Urothelium cell line (cell line): Measurements from ENCODE around the gene TXN2.
"Not testable (repeated sequence)": the region's sequence is repeated elsewhere in the genome, so short reads cannot be mapped to it uniquely, and the experiment has no call there.

Source experiments
- DNase-seq: peaks from one replicate; pipeline ENCODE4 v3.0.0; 2011; ENCODE audit warnings: low spot score, mixed read lengths
- FAIRE-seq: peaks from 2 replicates; lab custom pipeline; 2011; peaks lifted over from hg19 to GRCh38; lab: Jason Lieb, UNC

Gene TXN2, protein sequence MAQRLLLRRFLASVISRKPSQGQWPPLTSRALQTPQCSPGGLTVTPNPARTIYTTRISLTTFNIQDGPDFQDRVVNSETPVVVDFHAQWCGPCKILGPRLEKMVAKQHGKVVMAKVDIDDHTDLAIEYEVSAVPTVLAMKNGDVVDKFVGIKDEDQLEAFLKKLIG

DNA sequence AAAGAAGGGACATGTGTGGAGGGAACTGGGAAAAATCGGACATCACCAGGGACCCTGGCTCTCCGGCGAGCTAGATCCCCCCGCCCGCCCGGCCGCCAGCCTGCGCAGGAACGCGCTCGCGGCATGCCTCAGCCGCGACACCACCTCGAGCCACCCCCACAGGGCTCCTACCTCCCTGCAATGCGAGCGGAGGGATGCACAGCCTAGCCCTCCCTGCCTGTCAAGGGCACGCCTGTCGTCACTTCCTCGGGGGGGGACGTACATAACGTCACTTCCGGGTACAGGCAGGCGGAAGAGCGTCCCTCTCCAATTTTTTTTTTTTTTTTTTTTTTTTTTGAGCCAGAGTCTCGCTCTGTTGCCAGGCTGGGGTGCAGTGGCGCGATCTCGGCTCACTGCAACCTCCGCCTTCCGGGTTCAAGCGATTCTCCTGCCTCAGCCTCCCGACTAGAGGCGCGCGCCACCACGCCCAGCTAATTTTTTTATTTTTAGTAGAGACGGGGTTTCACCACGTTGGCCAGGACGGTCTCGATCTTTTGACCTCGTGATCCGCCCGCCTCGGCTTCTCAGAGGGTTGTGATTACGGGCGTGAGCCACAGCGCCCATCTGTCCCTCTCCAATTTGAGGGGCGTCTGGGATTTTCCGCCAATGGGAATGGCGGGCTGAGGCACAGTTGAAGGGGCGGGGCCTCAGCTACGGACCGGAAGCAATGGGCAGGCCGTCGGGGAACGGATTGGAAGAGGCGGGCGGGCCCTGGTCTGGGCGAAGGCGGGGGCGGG is at the start of gene TXN2:
TXN2 (minus strand) TSS at position 248 of the 776 bp plus-strand sequence. CDS start 803 bp downstream, outside the sequence.
- FAIRE-seq (peak; percentile 96), DNase-seq (peak; percentile 97)

DNA sequence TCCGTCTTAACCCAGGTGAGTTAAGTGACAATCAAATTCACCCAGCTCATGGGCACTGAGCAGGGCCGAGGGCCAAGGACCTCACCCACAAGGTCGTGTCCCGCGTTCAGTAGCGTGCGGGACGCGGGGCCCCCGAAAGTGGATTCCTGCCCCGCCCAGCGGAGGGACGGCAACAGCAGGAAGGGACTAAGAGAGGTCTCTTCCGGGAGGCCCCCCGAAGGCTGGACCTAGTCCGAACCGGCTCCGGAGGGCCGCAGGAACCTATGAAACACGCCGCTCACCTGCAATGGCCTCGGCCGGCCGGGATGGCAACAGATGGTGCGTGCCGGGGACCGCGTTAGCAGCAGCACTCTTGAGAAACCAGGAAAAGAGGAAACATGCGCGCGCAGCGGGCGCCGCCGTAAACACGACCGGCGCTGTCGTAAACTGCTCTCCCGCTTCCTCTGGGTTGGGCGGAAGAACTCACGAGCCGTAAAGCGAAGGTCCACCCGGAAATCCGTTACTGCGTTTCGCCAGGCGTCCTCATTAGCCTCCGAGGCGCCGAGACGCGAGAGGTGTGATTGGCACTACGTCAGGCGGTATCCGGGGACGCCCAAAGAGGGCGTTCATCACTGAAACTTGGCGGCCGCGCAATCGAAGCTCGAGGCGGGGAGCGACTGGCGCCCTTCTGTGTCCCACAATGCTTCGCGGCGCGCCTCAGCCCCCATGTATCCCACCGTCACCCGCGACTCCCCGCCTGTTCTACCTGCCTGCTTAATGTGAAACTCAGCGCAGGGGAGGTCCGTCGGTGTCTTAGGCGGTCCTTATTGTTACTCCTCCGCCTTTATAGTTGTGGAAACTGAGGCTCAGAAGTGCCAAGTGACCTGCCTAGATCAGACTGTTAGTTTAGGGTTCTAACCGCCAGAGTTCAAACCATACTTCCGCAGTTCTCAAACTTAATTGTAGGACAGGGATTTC is 47.6 kb upstream of the TXN2 start, which contains the start of gene EIF3D:
EIF3D (minus strand) TSS at position 372 of the 957 bp plus-strand sequence. CDS start 3,045 bp downstream, outside the sequence.
- FAIRE-seq (peak; percentile 95), DNase-seq (peak; percentile 97)

DNA sequence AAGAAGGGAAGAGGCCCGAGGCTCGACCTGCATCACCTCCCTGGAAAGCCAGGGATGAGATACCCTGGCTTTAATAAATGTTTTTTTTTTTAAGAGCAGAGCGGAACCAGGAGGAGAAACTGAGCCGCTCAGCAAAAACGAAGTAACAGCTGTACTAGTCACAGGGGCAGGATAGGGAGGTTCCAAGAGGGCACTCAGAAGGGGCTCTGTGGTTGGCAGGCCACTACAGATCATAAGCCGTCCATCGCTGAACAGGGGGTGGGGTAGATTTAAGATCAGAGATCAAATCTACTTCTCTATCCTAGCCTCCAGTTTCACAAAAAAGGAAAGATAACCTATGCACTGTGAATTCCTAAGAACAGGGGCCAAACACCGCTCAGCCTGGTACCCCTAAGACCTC is 46.9 kb upstream of the TXN2 start:
- FAIRE-seq (no peak), DNase-seq (no peak)

DNA sequence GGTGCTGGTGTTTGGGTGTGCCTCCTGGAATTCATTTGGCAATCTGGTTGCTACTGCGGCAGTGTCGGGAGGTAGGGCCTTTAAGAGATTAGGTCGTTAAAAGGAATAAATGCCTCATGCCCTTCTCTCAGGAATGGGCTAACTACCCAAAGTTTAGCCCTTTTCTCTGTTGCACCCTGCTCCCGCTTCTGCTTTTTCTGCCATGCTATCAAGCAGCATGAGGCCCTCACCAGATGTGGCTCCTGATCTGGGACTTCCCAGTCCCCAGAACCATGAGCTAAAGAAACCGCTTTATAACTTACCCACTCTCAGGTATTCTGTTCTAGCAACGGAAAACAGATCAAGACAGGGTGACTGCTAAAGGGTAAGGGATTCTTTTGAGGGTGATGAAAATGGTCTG is 41.2 kb upstream of the TXN2 start:
- DNase-seq (no peak), FAIRE-seq (no peak)

DNA sequence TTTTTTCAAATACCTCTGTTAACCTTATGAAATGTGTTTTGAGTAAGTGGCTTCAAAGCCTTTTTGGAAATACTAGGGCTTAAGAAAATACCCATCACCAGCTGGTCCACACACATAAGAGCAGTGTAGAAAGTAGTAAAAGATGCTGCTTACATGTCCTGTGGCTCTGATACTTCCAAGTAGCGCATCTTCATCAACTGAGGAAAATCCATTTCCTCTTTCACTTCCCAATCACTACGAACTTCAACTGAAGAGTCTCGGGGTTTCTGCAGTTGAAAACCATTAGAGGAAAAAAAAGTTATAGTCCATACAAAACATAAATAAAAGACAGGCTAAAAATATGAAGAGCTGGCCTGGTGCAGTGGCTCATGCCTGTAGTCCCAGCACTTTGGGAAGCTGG is 39.0 kb upstream of the TXN2 start:
- FAIRE-seq = no peak
- no peak for DNase-seq

GRCh38 chr22:36519906-36520305 is 38.5 kb upstream of the TXN2 start:
- DNase-seq, FAIRE-seq: not testable (repeated sequence)

- DNase-seq (no peak), FAIRE-seq (no peak)
Observed at GRCh38 chr22:36514766-36515165, 33.3 kb upstream of the TXN2 start.

DNA sequence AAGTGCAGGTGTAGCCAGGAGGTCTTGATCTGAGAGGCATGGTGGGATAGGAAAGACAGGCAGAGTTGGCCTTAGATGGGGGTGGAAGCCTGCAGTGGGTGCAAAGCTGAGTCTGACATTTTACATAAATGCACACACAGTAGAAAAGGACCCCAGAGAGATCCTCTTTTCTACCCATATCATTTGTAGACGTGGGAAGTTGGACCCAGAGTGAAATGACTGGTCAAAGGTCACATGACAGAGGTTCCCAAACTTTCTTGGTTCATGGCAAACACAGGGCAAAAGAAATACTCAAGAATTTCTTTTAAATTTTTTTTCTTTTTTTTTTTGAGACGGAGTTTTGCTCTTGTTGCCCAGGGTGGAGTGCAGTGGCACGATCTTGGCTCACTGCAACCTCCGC is 31.6 kb upstream of the TXN2 start:
- no peak for FAIRE-seq

GRCh38 chr22:36512333-36512732 is 30.9 kb upstream of the TXN2 start:
- DNase-seq = no peak
- FAIRE-seq = no peak

More for the DNA sequence above, 31.6 kb upstream of the TXN2 start:
- DNase-seq = no peak

- DNase-seq = peak; percentile 62
- FAIRE-seq = no peak
Observed at GRCh38 chr22:36510966-36511881, 29.8 kb upstream of the TXN2 start.

DNA sequence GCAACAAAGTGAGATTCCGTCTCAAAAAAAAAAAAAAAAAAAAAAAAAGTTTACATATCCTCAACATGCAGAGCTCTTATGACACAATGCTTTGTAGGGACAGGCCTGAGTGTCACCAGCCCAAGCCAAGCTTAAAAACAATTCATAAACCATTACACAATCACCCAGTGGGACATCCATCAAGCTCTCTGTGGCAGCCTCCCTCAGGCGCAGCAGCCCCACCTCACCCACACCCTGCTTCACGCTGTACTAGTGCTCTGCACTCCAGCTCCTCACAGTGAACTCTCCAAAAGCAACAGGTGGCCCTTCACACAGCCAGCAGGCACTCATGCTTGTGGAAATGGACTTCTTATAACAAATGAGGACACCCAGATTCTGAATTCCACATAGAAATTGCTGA is 28.9 kb upstream of the TXN2 start:
- DNase-seq (no peak), FAIRE-seq (no peak)

GRCh38 chr22:36507518-36508010 is 26.1 kb upstream of the TXN2 start:
- FAIRE-seq (peak; percentile 56), DNase-seq (no peak)

DNA sequence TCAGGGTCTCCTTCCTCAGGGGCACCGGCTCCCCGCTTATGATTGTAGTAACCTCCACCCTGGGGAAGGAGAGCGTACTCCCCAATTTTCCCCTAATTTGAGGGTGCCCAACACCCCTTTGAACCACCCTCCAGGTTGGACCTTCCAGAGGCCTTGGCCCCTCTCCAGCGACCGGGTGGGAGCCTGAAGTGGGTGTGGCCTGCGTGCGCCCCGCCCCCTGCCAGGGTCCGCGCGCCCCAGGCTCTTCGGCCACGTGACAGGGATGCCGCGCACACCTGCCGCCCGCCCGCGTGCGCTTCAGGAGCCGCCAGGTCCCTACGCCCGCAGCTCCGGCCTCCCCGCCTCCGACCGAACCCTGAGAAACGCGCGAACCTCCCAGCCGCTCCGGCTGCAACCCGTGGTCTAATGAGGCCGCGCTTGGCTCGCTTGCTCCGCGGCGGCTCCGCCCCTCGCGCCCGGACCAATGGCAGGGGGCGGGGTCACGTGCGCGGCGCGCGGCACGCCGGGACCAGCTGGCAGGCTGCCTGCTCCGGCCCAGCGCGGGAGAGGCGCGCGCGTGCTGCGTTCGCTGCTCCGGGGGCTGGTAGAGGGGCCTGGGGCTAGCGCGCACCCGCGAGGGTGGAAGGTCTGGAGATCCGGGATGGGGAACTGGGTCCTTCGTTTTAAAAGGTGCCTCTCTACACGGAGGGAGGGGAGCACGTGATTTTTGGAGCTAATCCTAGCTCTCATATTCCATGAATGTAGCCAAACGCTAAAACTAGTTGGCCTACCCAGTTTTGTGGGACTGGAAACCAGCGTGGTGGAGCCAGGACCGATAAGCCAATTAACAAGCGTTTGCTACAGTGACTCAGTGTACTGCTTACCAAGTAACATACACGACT is 25.4 kb upstream of the TXN2 start, which contains the start of gene FOXRED2:
FOXRED2 (minus strand) TSS at position 404 of the 881 bp plus-strand sequence. CDS start 618 bp downstream, outside the sequence.
- peak; percentile 98 for FAIRE-seq
- peak; percentile 94 for DNase-seq

DNA sequence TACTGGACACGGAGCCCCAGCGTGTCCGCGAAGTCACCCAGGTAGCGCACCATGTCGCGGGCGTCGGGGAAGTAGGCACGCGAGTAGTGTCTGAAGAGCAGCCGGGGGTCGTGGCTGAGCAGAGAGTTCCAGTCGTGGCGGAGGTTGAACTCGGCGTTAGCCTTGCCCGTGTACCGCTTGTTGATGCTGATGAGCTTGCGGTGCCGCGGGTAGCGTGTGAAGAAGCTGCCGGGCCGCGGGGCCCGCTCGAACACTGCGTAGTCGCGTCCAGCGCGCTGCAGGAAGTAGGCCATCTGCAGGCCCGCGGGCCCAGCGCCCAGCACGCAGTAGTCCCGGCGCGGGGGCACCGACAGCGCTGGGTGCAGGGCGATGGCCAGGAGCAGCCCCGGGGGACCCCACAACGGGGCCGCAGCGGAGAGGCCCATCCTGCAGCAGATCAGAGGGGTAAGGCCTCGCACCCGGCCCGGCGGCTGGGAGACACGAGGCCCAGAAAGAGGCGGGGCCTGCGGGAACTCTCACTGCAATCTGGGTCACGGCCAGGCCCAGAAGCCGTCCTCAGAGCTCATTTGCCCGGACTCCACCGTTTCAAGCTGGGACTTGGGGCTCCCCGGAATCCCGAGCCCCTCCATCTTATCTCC is 24.7 kb upstream of the TXN2 start:
- FAIRE-seq = no peak
- no peak for DNase-seq

- DNase-seq (no peak), FAIRE-seq (peak; percentile 17)
Observed at GRCh38 chr22:36497910-36498665, 16.6 kb upstream of the TXN2 start.

GRCh38 chr22:36493690-36494110 is 12.3 kb upstream of the TXN2 start:
- DNase-seq (no peak), FAIRE-seq (no peak)

DNA sequence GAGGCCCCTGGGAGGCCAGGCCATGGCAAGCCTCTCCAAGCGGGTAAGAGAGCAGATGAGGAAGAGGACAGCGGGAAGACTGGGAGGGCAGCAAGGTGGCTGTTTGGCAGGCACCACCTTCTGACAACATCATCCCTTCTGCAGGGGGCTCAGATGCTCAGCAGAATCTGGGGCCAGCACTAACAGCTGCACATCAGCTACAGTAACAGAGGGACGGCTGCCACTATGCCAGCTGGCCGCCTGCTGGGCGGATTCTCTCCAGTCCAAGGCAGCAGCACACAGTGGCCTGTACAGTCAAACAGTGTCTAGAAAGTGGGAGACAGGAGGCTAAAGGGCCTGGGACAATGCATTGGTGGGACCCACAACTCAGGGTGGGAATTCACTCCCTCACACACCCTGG is 10.7 kb upstream of the TXN2 start:
- no peak for DNase-seq
- no peak for FAIRE-seq

GRCh38 chr22:36491155-36491554 is 9.7 kb upstream of the TXN2 start:
- DNase-seq = no peak
- no peak for FAIRE-seq
